K562 treated with DMSO at 1 percent for 24 hours (cell line): Measurements from ENCODE around the gene GALNTL6. TPM values are rescaled to one million over a fixed set of nuclear protein-coding genes. Genes with fewer than 3 reads are reported as not detected.

Experiments used
- total RNA-seq: library from RNA; unstranded; fragments of 300-600 nt; gene quantifications from 2 replicates; pipeline ENCODE4 v1.2.3, GENCODE V29; 2022; ENCODE audit warnings: low read depth; ENCODE audit not compliant: insufficient read depth

GALNTL6 gene
- 0.21 and 0.74 TPM in 2 replicates for total RNA-seq

DNA sequence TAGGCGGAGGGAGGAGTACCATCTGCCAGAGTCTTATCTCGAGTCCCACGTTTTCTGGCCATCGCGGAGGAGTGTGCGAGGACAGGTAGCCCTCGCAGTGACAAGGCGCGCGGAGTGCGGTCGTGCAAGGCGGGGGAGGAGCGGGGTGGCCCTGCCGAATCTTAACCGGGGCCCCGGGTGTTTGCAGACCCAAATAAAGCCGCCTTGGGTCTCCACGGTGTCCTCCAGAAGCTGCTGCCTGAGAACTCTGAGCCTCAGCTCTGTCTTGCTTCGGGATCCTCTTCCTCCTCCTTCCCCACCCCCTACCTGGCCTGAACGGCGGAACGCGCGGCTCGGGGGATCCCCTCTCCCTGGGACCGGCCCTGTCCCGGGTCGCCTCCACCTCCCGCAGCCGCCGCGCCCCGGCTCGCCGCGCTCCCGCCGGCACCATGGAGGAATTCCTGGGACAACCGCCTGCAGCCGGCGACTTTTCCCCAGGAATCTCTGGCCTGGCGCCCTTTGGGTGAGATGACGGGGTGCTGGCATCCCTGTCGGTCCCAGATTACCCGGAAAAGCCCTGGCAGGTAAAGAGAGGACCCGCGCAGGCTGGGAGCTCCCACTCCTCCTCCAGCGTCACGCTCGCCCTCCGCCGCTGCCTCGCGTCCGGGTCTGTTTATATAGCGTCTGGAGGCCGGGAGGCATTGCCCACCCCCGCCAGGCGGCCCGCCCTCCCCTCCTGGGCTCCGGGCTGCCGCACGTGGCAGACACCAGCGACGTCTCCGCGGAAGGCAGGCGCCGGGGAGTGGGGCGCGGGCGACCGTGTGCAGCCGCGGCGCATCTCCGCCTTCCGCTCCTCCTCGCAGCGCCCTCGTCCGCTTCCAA lies at the start of gene GALNTL6:
TSS of gene GALNTL6 (plus strand) at position 740 of the 861 bp plus-strand sequence.

